Measurements from ENCODE around the gene PCAT7. TPM values are rescaled to one million over a fixed set of nuclear protein-coding genes. Genes with fewer than 3 reads are reported as not detected.
A peak's percentile ranks its signal among the peaks of the same experiment; 100 is the strongest.

Gene PCAT7
- total RNA-seq, 2 donors from 2014 or later: 0.78 TPM; not detected in 1

GRCh38 chr9:94602666-94603065, 47.8 kb downstream of the PCAT7 start:
- Histone ChIP-seq H3K4me1 (peaks cover 11% of the 10 kb centered on the region), H3K4me3 (no peak overlapping the region), H3K27ac (peak overlapping the region in 1 of 4 donors; percentile 23), H3K36me3 (replicated peaks in 1 of 2; ENCODE audit: insufficient read depth in 1 of 2, low read depth in 2 of 2) (no peaks in the 10 kb centered on the region), H3K9me3 (no peaks in the 10 kb centered on the region), H3K27me3 (no peaks in the 10 kb centered on the region)
- 71 to 83% methylated on average over 6 of the region's 6 CpGs for WGBS, 2 donors
- DNase-seq: no peak
- TF ChIP-seq CTCF (IDR thresholded peaks at IDR 0.05): no peak
- TF ChIP-seq POLR2A (IDR thresholded peaks at IDR 0.05): no peak
- intact Hi-C loops (cut with DNase I): loop anchor here (10.0 kb wide), 1 partner anchor 48 kb away; the partner anchor contains the start of gene PCAT7
- no peak for ATAC-seq

- peak; percentile 78 for ATAC-seq
- H3K36me3 ChIP-seq (replicated peaks in 1 of 2; ENCODE audit: insufficient read depth in 1 of 2, low read depth in 2 of 2): no peaks in the 10 kb centered on the region
- intact Hi-C loops (cut with DNase I): loop anchor here (10.0 kb wide), 1 partner anchor 49 kb away; the partner anchor contains the start of gene PCAT7
- H3K4me1 ChIP-seq: peaks cover 19% of the 10 kb centered on the region
- H3K4me3 ChIP-seq: no peak overlapping the region
- no peak for TF ChIP-seq POLR2A (IDR thresholded peaks at IDR 0.05)
- TF ChIP-seq CTCF (IDR thresholded peaks at IDR 0.05): peak; percentile 34 to 82 (median 61)
- H3K27me3 ChIP-seq: no peaks in the 10 kb centered on the region
- no peaks in the 10 kb centered on the region for H3K9me3 ChIP-seq
- peak overlapping the region; percentile 13 to 47 (median 22) for H3K27ac ChIP-seq
- peak; percentile 75 to 84 (median 78) for DNase-seq
- 22 to 34% methylated on average over 14 to 21 of the region's 21 CpGs for WGBS, 2 donors
Observed at GRCh38 chr9:94603259-94604160, 48.6 kb downstream of the PCAT7 start.

GRCh38 chr9:94606646-94607422, 52.0 kb downstream of the PCAT7 start:
- ATAC-seq: no peak
- Histone ChIP-seq H3K9me3 (no peaks in the 10 kb centered on the region), H3K36me3 (replicated peaks in 1 of 2; ENCODE audit: insufficient read depth in 1 of 2, low read depth in 2 of 2) (no peaks in the 10 kb centered on the region), H3K4me1 (peaks cover 50% of the 10 kb centered on the region), H3K27me3 (no peaks in the 10 kb centered on the region), H3K27ac (peak overlapping the region in 1 of 4 donors; percentile 1), H3K4me3 (no peak overlapping the region)
- intact Hi-C loops (cut with DNase I): loop anchor here (10.0 kb wide), 1 partner anchor 52 kb away; the partner anchor contains the start of gene PCAT7
- WGBS, 2 donors: 84 to 88% methylated on average over 22 to 24 of the region's 24 CpGs
- TF ChIP-seq CTCF (IDR thresholded peaks at IDR 0.05) (no peak), POLR2A (IDR thresholded peaks at IDR 0.05) (no peak)
- DNase-seq: no peak

GRCh38 chr9:94607423-94607691, 52.5 kb downstream of the PCAT7 start:
- ATAC-seq: no peak
- Histone ChIP-seq H3K27me3 (no peaks in the 10 kb centered on the region), H3K36me3 (replicated peaks in 1 of 2; ENCODE audit: insufficient read depth in 1 of 2, low read depth in 2 of 2) (no peaks in the 10 kb centered on the region), H3K4me1 (peaks cover 56% of the 10 kb centered on the region), H3K27ac (peak overlapping the region; percentile 1 to 85 (median 83)), H3K4me3 (no peak overlapping the region), H3K9me3 (no peaks in the 10 kb centered on the region)
- WGBS, 2 donors: 94 to 95% methylated on average over 8 of the region's 8 CpGs
- TF ChIP-seq POLR2A (IDR thresholded peaks at IDR 0.05) (no peak), CTCF (IDR thresholded peaks at IDR 0.05) (no peak)
- no peak for DNase-seq
- intact Hi-C loops (cut with DNase I): loop anchor here (10.0 kb wide), 1 partner anchor 53 kb away; the partner anchor contains the start of gene PCAT7

All from body of pancreas (tissue), 4 donors.